K562 (cell line): ENCODE measurements around the gene MTA1.

ENCODE experiments used
- ATF1 ChIP-seq, 2 experiments: fragments of 450-650 bp in 1 of 2; IDR thresholded peaks; 2 replicates each; pipeline ENCODE4 v1.6.1; 2016; ENCODE audit warnings: missing compliant biosample characterization in 1 of 2, missing genetic modification characterization in 1 of 2
- EZH2 ChIP-seq: IDR thresholded peaks from 2 replicates; pipeline ENCODE4 v1.6.1; 2012; ENCODE audit warnings: low read depth, mild to moderate bottlenecking, inconsistent platforms, low read length, borderline replicate concordance
- FIP1L1 ChIP-seq: fragments of 200-400 bp; formaldehyde crosslinking; IDR thresholded peaks from 2 replicates; pipeline ENCODE4 v1.6.1; 2018; ENCODE audit warnings: mild to moderate bottlenecking, low read depth, low read length; ENCODE audit not compliant: poor library complexity, severe bottlenecking
- FUS ChIP-seq: fragments of 200-400 bp; formaldehyde crosslinking; optimal IDR thresholded peaks from 2 replicates; pipeline ENCODE3; 2017; ENCODE audit warnings: low read depth, low read length
- L3MBTL2 ChIP-seq: fragments of 450-650 bp; IDR thresholded peaks from 2 replicates; pipeline ENCODE4 v1.6.1; 2016; ENCODE audit warnings: mild to moderate bottlenecking, moderate library complexity
- RBFOX2 ChIP-seq: fragments of 200-400 bp; formaldehyde crosslinking; IDR thresholded peaks from 2 replicates; pipeline ENCODE4 v1.6.1; 2017; ENCODE audit warnings: low read depth, mild to moderate bottlenecking, low read length, moderate library complexity
- RNF2 ChIP-seq: sonication (generic); IDR thresholded peaks from 2 replicates; pipeline ENCODE4 v1.6.1; 2016
- TF ChIP-seq, protein P1 (sequence below), 3 experiments: IDR thresholded peaks in 2 of 3; conservative IDR thresholded peaks in 1 of 3; 2 replicates each; pipeline ENCODE4 v1.5.1; 2011 to 2012; ENCODE audit warnings: low read length in 3 of 3, mild to moderate bottlenecking in 3 of 3, control low read depth in 2 of 3, improper control_type of control experiment in 1 of 3, inconsistent platforms in 1 of 3, low read depth in 1 of 3, mixed read lengths in 1 of 3, moderate library complexity in 1 of 3; ENCODE audit not compliant: insufficient read depth in 2 of 3
- TF ChIP-seq, protein P2 (sequence below): fragments of 450-650 bp; formaldehyde crosslinking; IDR thresholded peaks from 2 replicates; pipeline ENCODE4 v1.4.0; 2020; ENCODE audit warnings: mild to moderate bottlenecking

DNA sequence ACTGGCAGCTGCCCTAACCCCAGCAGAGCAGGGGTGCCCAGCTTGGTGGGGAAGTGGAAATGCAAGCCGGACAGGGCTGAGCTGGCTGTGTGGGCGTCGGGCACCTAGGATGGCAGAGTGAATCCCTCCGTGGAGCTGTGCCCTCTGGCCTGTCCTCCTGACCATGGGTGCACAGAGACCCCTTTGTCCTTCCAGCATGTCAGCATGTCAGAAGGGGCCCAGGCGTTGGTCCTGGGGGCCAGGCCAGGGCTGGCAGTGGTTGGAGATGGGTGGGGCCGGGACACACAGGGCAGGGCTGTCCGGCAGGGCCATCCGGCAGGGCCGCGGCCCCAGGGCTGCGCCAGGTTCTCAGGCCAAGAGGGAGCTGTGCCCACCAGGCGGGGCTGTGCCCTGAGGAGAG lies 30.1 kb upstream of the MTA1 start:
- no peak for TF ChIP-seq ATF1 (CRISPR knock-in tag; IDR thresholded peaks at IDR 0.05)
- no peak for TF ChIP-seq ATF1 (tag; IDR thresholded peaks at IDR 0.05)
- TF ChIP-seq, protein P1, sequence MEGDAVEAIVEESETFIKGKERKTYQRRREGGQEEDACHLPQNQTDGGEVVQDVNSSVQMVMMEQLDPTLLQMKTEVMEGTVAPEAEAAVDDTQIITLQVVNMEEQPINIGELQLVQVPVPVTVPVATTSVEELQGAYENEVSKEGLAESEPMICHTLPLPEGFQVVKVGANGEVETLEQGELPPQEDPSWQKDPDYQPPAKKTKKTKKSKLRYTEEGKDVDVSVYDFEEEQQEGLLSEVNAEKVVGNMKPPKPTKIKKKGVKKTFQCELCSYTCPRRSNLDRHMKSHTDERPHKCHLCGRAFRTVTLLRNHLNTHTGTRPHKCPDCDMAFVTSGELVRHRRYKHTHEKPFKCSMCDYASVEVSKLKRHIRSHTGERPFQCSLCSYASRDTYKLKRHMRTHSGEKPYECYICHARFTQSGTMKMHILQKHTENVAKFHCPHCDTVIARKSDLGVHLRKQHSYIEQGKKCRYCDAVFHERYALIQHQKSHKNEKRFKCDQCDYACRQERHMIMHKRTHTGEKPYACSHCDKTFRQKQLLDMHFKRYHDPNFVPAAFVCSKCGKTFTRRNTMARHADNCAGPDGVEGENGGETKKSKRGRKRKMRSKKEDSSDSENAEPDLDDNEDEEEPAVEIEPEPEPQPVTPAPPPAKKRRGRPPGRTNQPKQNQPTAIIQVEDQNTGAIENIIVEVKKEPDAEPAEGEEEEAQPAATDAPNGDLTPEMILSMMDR (IDR thresholded peaks at IDR 0.05 in 2 of 3, conservative IDR thresholded peaks at IDR 0.05 in 1 of 3; ENCODE audit: insufficient read depth in 2 of 3, low read depth in 1 of 3, low read length in 3 of 3) = no peak
- TF ChIP-seq RNF2 = no peak
- no peak for TF ChIP-seq FUS
- TF ChIP-seq RBFOX2 = no peak
- TF ChIP-seq, protein P2, sequence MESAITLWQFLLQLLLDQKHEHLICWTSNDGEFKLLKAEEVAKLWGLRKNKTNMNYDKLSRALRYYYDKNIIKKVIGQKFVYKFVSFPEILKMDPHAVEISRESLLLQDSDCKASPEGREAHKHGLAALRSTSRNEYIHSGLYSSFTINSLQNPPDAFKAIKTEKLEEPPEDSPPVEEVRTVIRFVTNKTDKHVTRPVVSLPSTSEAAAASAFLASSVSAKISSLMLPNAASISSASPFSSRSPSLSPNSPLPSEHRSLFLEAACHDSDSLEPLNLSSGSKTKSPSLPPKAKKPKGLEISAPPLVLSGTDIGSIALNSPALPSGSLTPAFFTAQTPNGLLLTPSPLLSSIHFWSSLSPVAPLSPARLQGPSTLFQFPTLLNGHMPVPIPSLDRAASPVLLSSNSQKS (CRISPR knock-in tag) = no peak
- TF ChIP-seq FIP1L1 = no peak
- no peak for TF ChIP-seq L3MBTL2
- TF ChIP-seq EZH2 = no peak
